Astrocyte (in vitro differentiated cells and primary cell): ENCODE measurements around the gene PCDHGA1. TPM values are rescaled to one million over a fixed set of nuclear protein-coding genes. Genes with fewer than 3 reads are reported as not detected.

Experiments
- DNase-seq: peaks from one replicate; pipeline ENCODE4 v3.0.0-alpha.2; 2010; ENCODE audit warnings: low read depth
- FAIRE-seq: peaks from 2 replicates; lab custom pipeline; 2011; peaks lifted over from hg19 to GRCh38; lab: Jason Lieb, UNC
- H2AFZ ChIP-seq: 2 replicates; pipeline ENCODE4 v1.6.0; 2012; ENCODE audit warnings: low read depth, low read length, inconsistent platforms
- H3K27ac ChIP-seq: 2 replicates; pipeline ENCODE4 v1.5.1; 2011; ENCODE audit warnings: low read depth, low read length, inconsistent platforms
- H3K27me3 ChIP-seq: 2 replicates; pipeline ENCODE4 v1.6.0; 2011; ENCODE audit warnings: low read length, inconsistent platforms; ENCODE audit not compliant: insufficient read depth
- H3K36me3 ChIP-seq: 2 replicates; pipeline ENCODE4 v1.5.1; 2011; ENCODE audit warnings: low read length, inconsistent platforms; ENCODE audit not compliant: insufficient read depth
- H3K4me1 ChIP-seq: 2 replicates; pipeline ENCODE4 v1.5.1; 2011; ENCODE audit warnings: low read length, inconsistent platforms; ENCODE audit not compliant: insufficient read depth
- H3K4me2 ChIP-seq: 2 replicates; pipeline ENCODE4 v1.6.0; 2012; ENCODE audit warnings: low read length, inconsistent platforms
- H3K4me3 ChIP-seq: 2 replicates; pipeline ENCODE4 v1.5.1; 2011; ENCODE audit warnings: low read depth, mild to moderate bottlenecking, low read length, inconsistent platforms; ENCODE audit not compliant: insufficient read depth
- H3K79me2 ChIP-seq: 2 replicates; pipeline ENCODE4 v1.6.0; 2012; ENCODE audit warnings: mild to moderate bottlenecking, low read length, inconsistent platforms; ENCODE audit not compliant: insufficient read depth
- H3K9ac ChIP-seq: 2 replicates; pipeline ENCODE4 v1.6.0; 2012; ENCODE audit warnings: mild to moderate bottlenecking, low read length, inconsistent platforms
- H3K9me3 ChIP-seq: 2 replicates; pipeline ENCODE4 v1.5.1; 2012; ENCODE audit warnings: low read depth, mild to moderate bottlenecking, low read length, inconsistent platforms; ENCODE audit not compliant: insufficient read depth
- H4K20me1 ChIP-seq: 2 replicates; pipeline ENCODE4 v1.6.0; 2012; ENCODE audit warnings: low read length, inconsistent platforms; ENCODE audit not compliant: insufficient read depth
- H3K27ac Mint-ChIP-seq: one replicate; pipeline ENCODE4 v1.8.0; 2021; ENCODE audit warnings: mild to moderate bottlenecking, mixed read lengths; ENCODE audit not compliant: unreplicated experiment
- H3K27me3 Mint-ChIP-seq: one replicate; pipeline ENCODE4 v1.8.0; 2021; ENCODE audit warnings: low read depth, mixed read lengths; ENCODE audit not compliant: unreplicated experiment
- H3K36me3 Mint-ChIP-seq: one replicate; pipeline ENCODE4 v1.8.0; 2021; ENCODE audit warnings: low read depth, mixed read lengths; ENCODE audit not compliant: unreplicated experiment
- H3K4me1 Mint-ChIP-seq: one replicate; pipeline ENCODE4 v1.8.0; 2021; ENCODE audit warnings: low read depth, mixed read lengths; ENCODE audit not compliant: unreplicated experiment
- H3K4me3 Mint-ChIP-seq: one replicate; pipeline ENCODE4 v1.8.0; 2021; ENCODE audit warnings: mild to moderate bottlenecking, moderate library complexity, mixed read lengths; ENCODE audit not compliant: unreplicated experiment
- H3K9me3 Mint-ChIP-seq: one replicate; pipeline ENCODE4 v1.8.0; 2021; ENCODE audit warnings: mild to moderate bottlenecking, mixed read lengths; ENCODE audit not compliant: unreplicated experiment
- EZH2 ChIP-seq: IDR thresholded peaks from 2 replicates; pipeline ENCODE4 v1.6.1; 2012; ENCODE audit warnings: mild to moderate bottlenecking, low read length, inconsistent platforms; ENCODE audit not compliant: insufficient read depth
- total RNA-seq: library from RNA; stranded (reverse); gene quantifications from 2 replicates; pipeline ENCODE4 v1.2.1, GENCODE V29; 2021
- TF ChIP-seq, protein P1 (sequence below): IDR thresholded peaks from 2 replicates; pipeline ENCODE4 v1.5.1; 2011; ENCODE audit warnings: low read depth, mild to moderate bottlenecking, inconsistent platforms, low read length, moderate library complexity; ENCODE audit not compliant: insufficient read depth

Gene PCDHGA1
- total RNA-seq, 1 donor from 2014 or later = 0.27 TPM

DNA sequence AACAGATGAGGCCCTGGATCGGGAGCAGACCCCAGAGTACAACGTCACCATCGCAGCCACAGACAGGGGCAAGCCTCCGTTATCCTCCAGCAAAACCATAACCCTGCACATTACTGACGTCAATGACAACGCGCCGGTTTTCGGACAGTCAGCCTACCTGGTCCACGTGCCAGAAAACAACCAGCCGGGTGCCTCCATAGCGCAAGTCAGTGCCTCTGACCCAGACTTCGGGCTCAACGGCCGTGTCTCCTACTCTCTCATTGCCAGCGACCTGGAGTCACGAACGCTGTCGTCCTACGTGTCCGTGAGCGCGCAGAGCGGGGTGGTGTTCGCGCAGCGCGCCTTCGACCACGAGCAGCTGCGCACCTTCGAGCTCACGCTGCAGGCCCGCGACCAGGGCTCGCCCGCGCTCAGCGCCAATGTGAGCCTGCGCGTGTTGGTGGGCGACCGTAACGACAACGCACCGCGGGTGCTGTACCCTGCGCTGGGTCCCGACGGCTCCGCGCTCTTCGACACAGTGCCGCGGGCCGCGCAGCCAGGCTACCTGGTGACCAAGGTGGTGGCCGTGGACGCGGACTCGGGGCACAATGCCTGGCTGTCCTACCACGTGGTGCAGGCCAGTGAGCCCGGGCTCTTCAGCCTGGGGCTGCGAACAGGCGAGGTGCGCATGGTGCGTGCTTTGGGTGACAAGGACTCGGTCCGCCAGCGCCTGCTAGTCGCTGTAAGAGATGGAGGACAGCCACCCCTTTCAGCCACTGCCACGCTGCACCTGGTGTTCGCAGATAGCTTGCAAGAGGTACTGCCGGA is 89.0 kb downstream of the PCDHGA1 start:
- Histone ChIP-seq H3K4me1 (no peaks in the 10 kb centered on the region), H3K27me3 (no peaks in the 10 kb centered on the region), H2AFZ (no peak overlapping the region), H3K9ac (no peak overlapping the region), H3K36me3 (no peaks in the 10 kb centered on the region), H3K79me2 (peaks cover 8% of the 10 kb centered on the region), H3K27ac (no peak overlapping the region), H3K9me3 (peaks cover 51% of the 10 kb centered on the region), H3K4me2 (no peak overlapping the region), H3K4me3 (no peak overlapping the region), H4K20me1 (no peaks in the 10 kb centered on the region)
- Mint-ChIP-seq H3K27ac (peak overlapping the region; percentile 20), H3K4me1 (peaks cover 10% of the 10 kb centered on the region), H3K27me3 (no peaks in the 10 kb centered on the region), H3K36me3 (peaks cover 58% of the 10 kb centered on the region), H3K9me3 (peaks cover 43% of the 10 kb centered on the region), H3K4me3 (no peak overlapping the region)
- FAIRE-seq = no peak
- no peak for DNase-seq
- no peak for TF ChIP-seq EZH2
- TF ChIP-seq, protein P1, sequence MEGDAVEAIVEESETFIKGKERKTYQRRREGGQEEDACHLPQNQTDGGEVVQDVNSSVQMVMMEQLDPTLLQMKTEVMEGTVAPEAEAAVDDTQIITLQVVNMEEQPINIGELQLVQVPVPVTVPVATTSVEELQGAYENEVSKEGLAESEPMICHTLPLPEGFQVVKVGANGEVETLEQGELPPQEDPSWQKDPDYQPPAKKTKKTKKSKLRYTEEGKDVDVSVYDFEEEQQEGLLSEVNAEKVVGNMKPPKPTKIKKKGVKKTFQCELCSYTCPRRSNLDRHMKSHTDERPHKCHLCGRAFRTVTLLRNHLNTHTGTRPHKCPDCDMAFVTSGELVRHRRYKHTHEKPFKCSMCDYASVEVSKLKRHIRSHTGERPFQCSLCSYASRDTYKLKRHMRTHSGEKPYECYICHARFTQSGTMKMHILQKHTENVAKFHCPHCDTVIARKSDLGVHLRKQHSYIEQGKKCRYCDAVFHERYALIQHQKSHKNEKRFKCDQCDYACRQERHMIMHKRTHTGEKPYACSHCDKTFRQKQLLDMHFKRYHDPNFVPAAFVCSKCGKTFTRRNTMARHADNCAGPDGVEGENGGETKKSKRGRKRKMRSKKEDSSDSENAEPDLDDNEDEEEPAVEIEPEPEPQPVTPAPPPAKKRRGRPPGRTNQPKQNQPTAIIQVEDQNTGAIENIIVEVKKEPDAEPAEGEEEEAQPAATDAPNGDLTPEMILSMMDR = no peak

DNA sequence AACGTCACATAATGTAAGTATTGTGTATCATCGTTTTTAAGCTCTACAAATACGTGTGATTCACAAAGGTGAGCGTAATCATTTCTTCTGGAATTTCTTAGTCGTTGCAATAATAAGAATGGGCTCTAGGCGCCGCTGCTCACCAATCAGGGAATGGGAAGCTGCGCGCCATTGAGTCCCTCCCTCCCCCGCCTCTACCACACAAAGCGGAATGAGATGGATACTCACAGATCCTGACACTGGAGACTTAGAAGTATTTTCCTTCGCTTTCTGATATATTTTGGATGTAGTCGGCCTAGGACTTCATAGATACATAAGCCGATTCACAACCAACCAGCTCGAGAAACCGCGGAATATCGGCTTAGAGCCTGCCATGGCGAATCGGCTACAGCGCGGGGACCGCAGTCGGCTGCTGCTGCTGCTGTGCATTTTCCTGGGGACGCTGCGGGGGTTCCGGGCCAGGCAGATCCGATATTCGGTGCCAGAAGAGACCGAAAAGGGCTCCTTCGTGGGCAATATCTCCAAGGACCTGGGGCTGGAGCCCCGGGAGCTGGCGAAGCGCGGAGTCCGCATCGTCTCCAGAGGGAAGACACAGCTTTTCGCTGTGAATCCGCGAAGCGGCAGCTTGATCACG is 90.7 kb downstream of the PCDHGA1 start, which contains the start of gene PCDHGA11:
PCDHGA11 (plus strand) TSS at position 197 of the 634 bp plus-strand sequence; CDS start at position 374, 177 bp downstream.
- Mint-ChIP-seq H3K27ac (peak within 1 kb of the TSS; percentile 1), H3K36me3 (peaks cover 56% of the 10 kb centered on the region)
- FAIRE-seq = no peak

More for the DNA sequence above, 90.7 kb downstream of the PCDHGA1 start, which contains the start of gene PCDHGA11:
- H3K79me2 ChIP-seq = peaks cover 8% of the 10 kb centered on the region
- peak within 1 kb of the TSS; percentile 56 for H3K4me3 ChIP-seq
- Mint-ChIP-seq H3K4me1 (peaks cover 10% of the 10 kb centered on the region), H3K9me3 (peaks cover 39% of the 10 kb centered on the region), H3K4me3 (peak within 1 kb of the TSS; percentile 78), H3K27me3 (no peaks in the 10 kb centered on the region)
- H4K20me1 ChIP-seq = no peaks in the 10 kb centered on the region
- H3K36me3 ChIP-seq = no peaks in the 10 kb centered on the region
- H3K4me1 ChIP-seq = no peaks in the 10 kb centered on the region
- H3K9ac ChIP-seq = peak within 1 kb of the TSS; percentile 71
- peak within 1 kb of the TSS; percentile 80 for H3K4me2 ChIP-seq
- peak within 1 kb of the TSS; percentile 43 for H2AFZ ChIP-seq
- H3K9me3 ChIP-seq = peaks cover 51% of the 10 kb centered on the region
- H3K27ac ChIP-seq = peak within 1 kb of the TSS; percentile 34
- peak; percentile 38 for DNase-seq
- TF ChIP-seq, protein P1 = peak; percentile 61
- TF ChIP-seq EZH2 = no peak
- no peaks in the 10 kb centered on the region for H3K27me3 ChIP-seq
